NCI-H1436 treated with DMSO at 0.1 percent for 48 hours (cell line): ENCODE data around the gene WWOX.

Experiments used
- DNase-seq: peaks from one replicate; lab custom pipeline; 2025; lab: John Stamatoyannopoulos, UW

WWOX gene

GRCh38 chr16:78399384-78399783, 299.9 kb downstream of the WWOX start:
- no peak for DNase-seq

- DNase-seq = no peak
Observed at GRCh38 chr16:78402833-78403232, 303.4 kb downstream of the WWOX start.

GRCh38 chr16:78405040-78405439, 305.6 kb downstream of the WWOX start:
- no peak for DNase-seq

GRCh38 chr16:78405833-78406232, 306.4 kb downstream of the WWOX start:
- DNase-seq = no peak

GRCh38 chr16:78407191-78407590, 307.7 kb downstream of the WWOX start:
- no peak for DNase-seq

- DNase-seq = no peak
Observed at GRCh38 chr16:78413651-78414050, 314.2 kb downstream of the WWOX start.

DNA sequence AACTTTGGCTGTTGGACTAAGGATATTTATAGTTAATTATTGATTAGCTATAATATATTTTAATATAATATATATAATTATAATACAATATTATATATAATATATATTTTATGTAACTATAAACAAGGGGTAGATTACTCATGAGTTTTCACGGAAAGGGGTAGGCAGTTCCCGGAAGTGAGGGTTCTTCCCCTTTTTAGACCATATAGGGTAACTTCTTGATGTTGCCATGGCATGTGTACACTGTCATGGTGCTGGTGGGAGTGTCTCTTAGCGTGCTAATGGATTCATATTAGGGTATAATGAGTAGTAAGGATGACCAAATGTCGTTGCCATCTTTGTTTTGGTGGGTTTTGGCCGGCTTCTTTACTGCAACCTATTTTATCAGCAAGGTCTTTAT, 315.6 kb downstream of the WWOX start:
- DNase-seq = no peak

DNA sequence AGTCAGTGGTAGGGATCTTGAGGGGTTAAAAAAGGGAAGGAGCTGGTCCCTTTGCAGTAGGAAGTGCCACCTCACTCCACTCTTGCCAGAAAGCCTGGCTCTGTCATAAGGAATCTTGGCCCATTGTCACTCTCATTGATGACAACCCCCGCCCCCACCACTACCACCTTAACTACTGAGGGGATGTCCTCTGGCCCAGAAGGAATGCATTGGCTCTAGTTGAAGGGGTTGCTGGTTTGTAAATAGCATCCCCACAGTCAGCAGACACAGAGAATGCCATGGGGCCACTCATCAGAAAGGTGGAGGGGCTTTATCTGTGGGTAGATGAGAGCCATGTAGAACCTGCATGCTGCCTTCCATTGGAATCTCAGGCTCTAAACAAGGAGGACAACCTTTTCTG, 316.2 kb downstream of the WWOX start:
- DNase-seq = no peak

DNA sequence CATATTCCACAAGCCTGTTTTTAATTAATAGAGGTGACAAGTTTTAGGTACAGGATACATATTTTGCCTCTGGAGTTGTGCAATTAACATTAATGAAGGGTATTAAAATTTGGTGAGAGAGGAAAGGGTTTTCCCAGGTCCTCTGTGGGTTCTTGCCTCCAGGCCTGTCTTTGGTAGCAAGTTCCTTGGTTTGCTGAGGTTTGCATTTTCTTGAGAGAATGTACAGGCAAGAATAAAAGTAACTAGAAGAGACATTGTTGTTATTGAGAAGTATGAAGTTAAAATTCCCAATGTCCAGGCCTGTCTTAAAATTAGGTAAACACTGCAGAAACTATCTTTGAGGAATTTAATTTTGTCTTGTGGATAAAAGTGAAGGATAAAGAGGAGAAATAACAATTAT, 316.9 kb downstream of the WWOX start:
- DNase-seq = no peak

DNA sequence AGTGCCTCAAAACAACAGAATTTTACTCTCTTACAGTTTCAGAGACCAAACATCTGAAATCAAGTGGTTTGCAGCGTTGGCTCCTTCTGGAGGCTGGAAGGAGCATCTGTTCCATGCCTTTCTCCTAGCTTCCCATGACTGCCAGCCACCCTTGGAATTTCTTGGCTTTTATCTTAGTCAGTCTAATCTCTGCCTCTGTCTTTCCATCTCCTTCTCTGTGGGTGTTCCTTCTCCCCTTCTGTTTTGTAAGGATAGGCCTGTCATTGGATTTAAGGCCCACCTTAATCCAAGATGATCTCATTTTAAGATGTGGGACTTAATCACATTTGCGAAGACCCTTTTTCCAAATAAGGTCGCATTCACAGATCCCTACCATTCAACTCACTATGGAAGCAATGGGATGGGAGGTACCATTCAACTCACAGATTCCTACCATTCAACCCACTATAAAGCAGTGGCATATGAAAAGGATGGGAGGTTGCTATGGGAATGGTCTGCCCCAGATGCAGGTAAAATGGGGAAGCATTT, 321.8 kb downstream of the WWOX start:
- DNase-seq = no peak

DNA sequence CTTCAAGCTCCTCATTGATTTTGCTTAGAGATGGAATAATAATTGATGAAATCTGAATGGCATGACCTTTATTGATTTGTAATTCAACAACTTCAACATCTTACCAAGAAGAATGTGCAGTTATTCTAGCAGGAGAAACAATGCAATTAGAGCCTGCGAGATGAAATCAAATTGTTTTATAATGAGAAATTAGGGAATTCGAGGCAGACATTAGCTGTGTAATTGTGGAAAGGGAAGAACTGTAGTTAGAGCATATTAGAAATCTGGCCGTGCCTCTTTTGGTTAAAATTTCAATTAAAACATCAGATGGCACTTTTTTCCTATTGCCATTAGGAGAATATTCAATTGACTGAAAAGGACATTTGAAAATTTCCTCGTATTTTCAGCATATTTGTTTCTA, 325.8 kb downstream of the WWOX start:
- DNase-seq = no peak

DNA sequence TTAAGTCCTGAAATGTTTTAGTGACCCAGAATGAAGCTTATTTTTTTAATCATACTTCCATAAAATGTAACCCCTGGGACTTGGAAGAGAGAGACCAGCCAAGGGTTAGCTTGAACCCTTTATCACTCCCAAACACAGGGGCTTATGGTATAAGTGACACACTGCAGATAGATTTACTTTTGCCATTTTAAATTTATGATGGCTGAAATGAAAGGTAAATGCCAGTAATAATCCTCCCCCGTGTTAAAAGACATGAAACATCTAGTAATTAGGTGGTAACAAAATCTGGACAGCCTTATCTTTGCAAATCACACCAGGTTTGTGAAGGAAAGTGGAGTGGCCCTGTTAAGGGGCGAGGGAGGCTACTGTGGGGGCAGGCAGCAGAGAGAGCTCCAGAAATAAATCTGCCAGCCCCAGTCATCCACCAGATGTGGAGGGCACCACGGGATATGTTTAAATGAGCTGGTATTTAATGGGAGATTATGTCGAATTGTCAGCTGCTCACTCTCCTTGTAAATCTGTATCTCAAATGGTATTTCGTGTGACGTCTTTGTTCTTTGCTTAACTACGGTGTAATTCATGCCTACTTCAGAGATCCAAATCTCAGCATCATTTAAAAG, 326.5 kb downstream of the WWOX start:
- no peak for DNase-seq

- no peak for DNase-seq
Observed at GRCh38 chr16:78428193-78428592, 328.7 kb downstream of the WWOX start.

DNA sequence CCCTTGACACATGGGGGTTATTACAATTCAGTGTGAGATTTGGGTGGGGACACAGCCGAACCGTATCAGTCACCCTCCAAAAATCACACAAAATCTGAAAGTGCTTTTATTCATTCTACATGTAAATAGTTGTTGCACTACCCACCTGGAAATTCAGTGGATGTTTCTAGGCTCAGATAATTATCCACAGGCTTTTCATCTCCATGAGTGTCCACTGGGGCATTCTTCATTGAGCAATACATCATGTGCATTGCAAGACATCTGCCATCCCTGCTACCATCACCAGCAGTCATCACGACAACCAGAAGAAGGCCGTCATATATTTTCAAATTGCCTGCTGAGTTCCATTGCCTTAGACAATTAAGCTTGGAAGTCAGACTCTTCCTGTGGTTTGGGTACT, 330.8 kb downstream of the WWOX start:
- no peak for DNase-seq

DNA sequence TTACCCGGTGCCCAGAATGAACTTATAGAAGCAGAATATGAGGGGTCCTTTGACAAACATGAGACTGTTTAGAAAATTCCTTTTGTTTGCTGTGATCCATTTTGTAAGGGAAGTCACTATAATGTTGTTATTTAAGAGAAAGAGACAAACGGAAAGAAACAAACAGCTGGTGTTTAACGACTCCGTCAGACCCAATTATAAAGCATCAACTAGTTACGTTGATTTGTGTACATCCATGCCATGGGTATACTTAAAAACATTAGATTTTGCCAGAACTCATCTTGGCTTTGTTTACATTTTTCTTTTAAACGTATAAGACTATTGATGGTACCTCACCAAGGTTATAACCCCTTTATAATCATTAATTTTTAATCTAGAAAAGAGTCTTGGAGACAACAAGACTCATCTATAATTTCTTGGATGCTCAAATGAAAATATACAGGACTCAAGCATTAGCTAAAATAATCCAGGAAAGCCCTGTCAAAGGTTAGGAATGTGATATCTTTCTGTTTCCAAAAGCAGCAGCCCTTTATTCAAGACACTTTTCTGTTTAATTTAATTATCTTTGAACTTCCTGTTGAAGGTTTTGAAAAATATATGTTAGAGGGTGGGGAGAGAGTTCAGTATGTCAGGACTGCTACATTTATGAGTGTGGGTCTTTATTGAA, 331.7 kb downstream of the WWOX start:
- no peak for DNase-seq

- DNase-seq = no peak
Observed at GRCh38 chr16:78431701-78432100, 332.2 kb downstream of the WWOX start.

GRCh38 chr16:78432451-78432850, 333.0 kb downstream of the WWOX start:
- DNase-seq = no peak

GRCh38 chr16:78433116-78433515, 333.7 kb downstream of the WWOX start:
- DNase-seq = no peak

- DNase-seq = no peak
Observed at GRCh38 chr16:78434401-78434800, 334.9 kb downstream of the WWOX start.

DNA sequence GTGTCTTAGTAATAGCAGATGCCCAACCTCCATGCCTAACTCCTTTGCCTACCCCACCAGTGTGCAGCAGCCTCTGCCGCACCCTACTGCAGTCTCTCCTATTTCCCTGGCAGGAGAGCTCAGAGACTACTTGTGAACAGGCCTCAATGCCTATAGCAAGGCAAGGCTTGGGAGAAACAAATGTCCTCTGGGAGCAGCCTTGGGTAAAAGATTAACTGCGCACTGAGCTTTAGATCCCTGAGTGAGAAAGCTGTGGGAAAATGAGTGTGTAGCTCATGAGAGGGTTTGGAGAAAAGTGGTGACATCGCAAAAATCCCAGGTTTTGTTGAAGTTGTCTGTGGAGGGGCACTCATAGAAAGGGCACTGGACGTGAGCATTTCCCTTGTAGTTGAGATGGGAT, 335.8 kb downstream of the WWOX start:
- DNase-seq = no peak

DNA sequence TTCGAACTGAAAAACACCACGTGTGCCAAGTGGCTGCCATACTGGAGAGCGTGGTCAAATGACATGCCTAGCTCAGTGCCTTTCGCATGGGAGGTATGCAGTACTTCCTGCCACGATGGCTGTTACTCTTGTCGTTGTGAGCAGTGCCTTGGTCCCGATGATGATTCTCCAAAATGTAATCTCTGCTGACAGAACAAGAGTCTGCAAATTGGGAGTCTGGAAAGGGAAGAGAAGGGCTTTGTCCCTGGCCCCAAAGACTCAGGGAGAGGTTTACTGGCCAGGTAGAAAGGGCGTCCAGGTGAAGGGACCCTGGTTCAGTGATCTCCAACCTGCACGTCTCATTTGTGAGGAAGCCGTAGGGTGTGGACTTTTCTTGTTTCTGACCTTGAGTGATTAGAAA, 336.6 kb downstream of the WWOX start:
- DNase-seq = no peak

- no peak for DNase-seq
Observed at GRCh38 chr16:78436846-78437245, 337.4 kb downstream of the WWOX start.

GRCh38 chr16:78437352-78437968, 338.0 kb downstream of the WWOX start:
- no peak for DNase-seq
